Testis (tissue), 3 donors: ENCODE measurements around the gene NOA1. TPM values are rescaled to one million over a fixed set of nuclear protein-coding genes. Genes with fewer than 3 reads are reported as not detected.

Experiments used
- DNase-seq: peaks from one replicate; pipeline ENCODE4 v3.0.0-alpha.2; 2019
- H3K27ac ChIP-seq, 2 donors: fragments of 200-600 bp; sonication (generic); one replicate each; pipeline ENCODE4 v1.5.1; 2019
- H3K27me3 ChIP-seq: fragments of 200-600 bp; sonication (generic); one replicate; pipeline ENCODE4 v1.5.1; 2019
- H3K36me3 ChIP-seq: fragments of 200-600 bp; sonication (generic); one replicate; pipeline ENCODE4 v1.5.1; 2017; ENCODE audit warnings: low read depth; ENCODE audit errors: missing control alignments
- H3K4me1 ChIP-seq: fragments of 200-600 bp; sonication (generic); one replicate; pipeline ENCODE4 v1.5.1; 2019
- H3K4me3 ChIP-seq, 2 donors: fragments of 200-600 bp; sonication (generic); one replicate each; pipeline ENCODE4 v1.5.1; 2017 to 2019
- H3K9me3 ChIP-seq: fragments of 200-600 bp; sonication (generic); one replicate; pipeline ENCODE4 v1.5.1; 2017
- POLR2A ChIP-seq: fragments of 450-650 bp; IDR thresholded peaks from one replicate; pipeline ENCODE4 v1.6.1; 2017; ENCODE audit warnings: antibody characterized with exemption, mild to moderate bottlenecking, moderate library complexity
- WGBS, 2 donors: methylation state at CpG; one replicate each; pipeline ENCODE4 v1.1.5; 2018; 5-methylcytosine and 5-hydroxymethylcytosine counted together
- intact Hi-C: fragments of 100-400 bp; cut with DNase I; formaldehyde crosslinking; loops from one replicate; pipeline ENCODE4 v1.15.1; 2023; ENCODE audit warnings: low total_unique reads
- polyA plus RNA-seq: library from polyadenylated mRNA; stranded (reverse); fragments of 350-450 nt; fragmentation: Illumina TruSeq; extraction: RNeasy Lipid Tissue Mini Kit (QIAGEN cat#74804); gene quantifications from one replicate; pipeline ENCODE4 v1.2.3, GENCODE V29; 2014; ENCODE audit warnings: low read depth, low replicate concordance; ENCODE audit not compliant: insufficient read depth
- total RNA-seq, 2 donors: library from RNA; depleted of rRNA; stranded (reverse); fragments of >200 nt; gene quantifications; one replicate each; pipeline ENCODE4 v1.2.3, GENCODE V29; 2016
- TF ChIP-seq, protein P1 (sequence below), 3 experiments: fragments of 450-650 bp in 2 of 3; fragments of 200-600 bp in 1 of 3; sonication (generic) in 1 of 3; IDR thresholded peaks; one replicate each; pipeline ENCODE4 v1.5.1; 2016 to 2019; ENCODE audit warnings: antibody characterized with exemption in 3 of 3, mild to moderate bottlenecking in 2 of 3, moderate library complexity in 1 of 3

The NOA1 gene
- total and polyA plus RNA-seq, 3 donors from 2014 or later: 13.7 to 18.1 (median 16.9) TPM

DNA sequence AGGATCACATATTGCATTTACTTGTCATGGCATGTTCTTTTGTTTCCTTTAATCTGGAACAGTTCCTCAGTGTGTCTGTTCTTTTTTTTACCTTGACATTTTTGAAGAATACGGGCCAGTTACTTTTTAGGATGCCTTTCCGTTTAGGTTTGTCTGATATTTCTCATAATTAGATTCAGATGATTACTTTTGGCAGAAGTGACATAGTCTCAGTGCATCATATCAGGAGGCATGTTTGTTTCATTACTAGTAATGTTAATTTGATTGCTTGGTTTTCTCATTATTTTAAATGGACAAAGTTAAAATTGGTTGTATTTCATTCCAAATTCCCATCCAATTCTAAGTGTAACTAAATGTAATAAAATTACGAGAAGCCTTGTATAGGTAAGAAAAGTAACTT, 9.5 kb upstream of the NOA1 start:
- no peaks in the 10 kb centered on the region for H3K9me3 ChIP-seq
- no peaks in the 10 kb centered on the region for H3K27me3 ChIP-seq
- intact Hi-C loops: no loop called here
- H3K4me3 ChIP-seq: no peak overlapping the region
- no peaks in the 10 kb centered on the region for H3K36me3 ChIP-seq
- no peak for DNase-seq
- 80 to 90% methylated on average over 3 of the region's 3 CpGs for WGBS, 2 donors
- TF ChIP-seq POLR2A: no peak
- TF ChIP-seq, protein P1, sequence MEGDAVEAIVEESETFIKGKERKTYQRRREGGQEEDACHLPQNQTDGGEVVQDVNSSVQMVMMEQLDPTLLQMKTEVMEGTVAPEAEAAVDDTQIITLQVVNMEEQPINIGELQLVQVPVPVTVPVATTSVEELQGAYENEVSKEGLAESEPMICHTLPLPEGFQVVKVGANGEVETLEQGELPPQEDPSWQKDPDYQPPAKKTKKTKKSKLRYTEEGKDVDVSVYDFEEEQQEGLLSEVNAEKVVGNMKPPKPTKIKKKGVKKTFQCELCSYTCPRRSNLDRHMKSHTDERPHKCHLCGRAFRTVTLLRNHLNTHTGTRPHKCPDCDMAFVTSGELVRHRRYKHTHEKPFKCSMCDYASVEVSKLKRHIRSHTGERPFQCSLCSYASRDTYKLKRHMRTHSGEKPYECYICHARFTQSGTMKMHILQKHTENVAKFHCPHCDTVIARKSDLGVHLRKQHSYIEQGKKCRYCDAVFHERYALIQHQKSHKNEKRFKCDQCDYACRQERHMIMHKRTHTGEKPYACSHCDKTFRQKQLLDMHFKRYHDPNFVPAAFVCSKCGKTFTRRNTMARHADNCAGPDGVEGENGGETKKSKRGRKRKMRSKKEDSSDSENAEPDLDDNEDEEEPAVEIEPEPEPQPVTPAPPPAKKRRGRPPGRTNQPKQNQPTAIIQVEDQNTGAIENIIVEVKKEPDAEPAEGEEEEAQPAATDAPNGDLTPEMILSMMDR (IDR thresholded peaks at IDR 0.05): no peak
- H3K4me1 ChIP-seq: no peaks in the 10 kb centered on the region
- H3K27ac ChIP-seq: no peak overlapping the region

- no peak for DNase-seq
- intact Hi-C loops: no loop called here
- TF ChIP-seq POLR2A: no peak
- TF ChIP-seq, protein P1 (IDR thresholded peaks at IDR 0.05): no peak
- Histone ChIP-seq H3K4me1 (no peaks in the 10 kb centered on the region), H3K27ac (no peak overlapping the region), H3K27me3 (no peaks in the 10 kb centered on the region), H3K9me3 (no peaks in the 10 kb centered on the region), H3K4me3 (no peak overlapping the region), H3K36me3 (no peaks in the 10 kb centered on the region)
- 88 to 90% methylated on average over 1 of the region's 1 CpG for WGBS, 2 donors
Measured at GRCh38 chr4:56986192-56986591, 8.8 kb upstream of the NOA1 start.

DNA sequence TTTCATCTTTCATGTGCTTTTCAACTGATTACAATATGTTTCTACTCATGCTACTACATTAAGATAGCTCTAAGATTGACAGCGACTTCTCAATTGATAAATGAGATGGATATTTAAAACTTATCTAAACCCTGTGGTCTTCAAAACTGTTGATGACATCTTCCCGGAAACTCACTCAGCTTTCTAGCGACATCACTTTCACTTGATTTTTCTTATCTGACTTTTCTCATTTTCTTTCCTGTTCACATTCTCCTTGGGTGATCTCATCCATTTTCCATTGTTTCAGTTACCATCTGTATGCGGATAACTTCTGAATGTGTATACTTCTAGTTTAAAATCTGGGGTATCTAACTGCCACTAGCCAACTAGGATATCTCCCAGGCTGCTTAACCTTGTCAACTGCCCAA, 4.4 kb upstream of the NOA1 start:
- no peaks in the 10 kb centered on the region for H3K36me3 ChIP-seq
- no peak for DNase-seq

GRCh38 chr4:56979421-56980072, 2.1 kb upstream of the NOA1 start:
- peak; percentile 30 for DNase-seq
- Histone ChIP-seq H3K9me3 (no peaks in the 10 kb centered on the region), H3K4me3 (peak overlapping the region; percentile 92 to 97), H3K27me3 (no peaks in the 10 kb centered on the region), H3K4me1 (peaks cover 16% of the 10 kb centered on the region), H3K27ac (peak overlapping the region in 1 of 2 donors; percentile 93), H3K36me3 (no peaks in the 10 kb centered on the region)
- TF ChIP-seq, protein P1 (IDR thresholded peaks at IDR 0.05): no peak
- no peak for TF ChIP-seq POLR2A
- 8 to 10% methylated on average over 21 of the region's 21 CpGs for whole genome bisulfite sequencing, 2 donors
- intact Hi-C loops: loop anchor here (5.0 kb wide), 1 partner anchor 72 kb away; the partner anchor contains the start of gene REST

More for the DNA sequence above, 4.4 kb upstream of the NOA1 start:
- Histone ChIP-seq H3K4me1 (no peaks in the 10 kb centered on the region), H3K4me3 (no peak overlapping the region), H3K9me3 (no peaks in the 10 kb centered on the region), H3K27ac (no peak overlapping the region), H3K27me3 (no peaks in the 10 kb centered on the region)
- intact Hi-C loops: no loop called here
- 79% methylated on average over 4 of the region's 4 CpGs for WGBS, 2 donors
- TF ChIP-seq, protein P1 (IDR thresholded peaks at IDR 0.05): no peak
- TF ChIP-seq POLR2A: no peak

DNA sequence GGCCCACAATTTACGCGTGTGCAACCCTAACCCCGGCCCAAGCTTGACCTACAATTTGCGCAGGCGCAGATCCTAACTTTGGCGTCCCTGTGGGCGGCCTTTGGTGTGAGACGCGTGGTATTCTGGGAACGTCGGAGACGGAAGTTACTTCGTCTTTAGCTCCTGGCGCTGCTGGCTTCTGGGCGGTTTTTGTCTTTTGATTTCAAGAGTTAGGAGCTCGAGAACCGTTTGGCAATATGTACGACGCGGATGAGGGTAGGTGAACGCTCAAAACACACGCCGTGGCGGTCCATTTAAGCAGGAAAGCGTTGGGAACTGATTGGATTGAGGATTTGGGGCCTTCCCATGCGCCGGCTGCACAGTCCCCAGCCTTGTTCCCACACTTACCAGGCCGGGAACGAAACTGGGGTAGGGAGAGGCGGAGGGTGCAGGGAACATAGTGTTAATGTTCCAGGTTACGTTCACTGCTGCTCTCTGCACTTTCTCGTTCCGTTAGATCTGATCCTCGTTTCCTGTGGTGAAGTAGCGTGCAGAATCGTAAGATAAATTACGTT, 1.4 kb upstream of the NOA1 start, which contains the start of gene POLR2B:
TSS of gene POLR2B (plus strand) at position 147 of the 554 bp plus-strand sequence. CDS start at position 237, 90 bp downstream.
- Histone ChIP-seq H3K4me1 (peaks cover 16% of the 10 kb centered on the region), H3K27ac (peak within 1 kb of the TSS; percentile 73 to 93), H3K27me3 (no peaks in the 10 kb centered on the region), H3K9me3 (no peaks in the 10 kb centered on the region), H3K36me3 (no peaks in the 10 kb centered on the region), H3K4me3 (peak within 1 kb of the TSS; percentile 92 to 97)
- TF ChIP-seq, protein P1 (IDR thresholded peaks at IDR 0.05): no peak
- TF ChIP-seq POLR2A: peak; percentile 34
- DNase-seq: peak; percentile 97
- WGBS, 2 donors: 0 to 1% methylated on average over 35 to 37 of the region's 37 CpGs
- intact Hi-C loops: loop anchor here (5.0 kb wide), 1 partner anchor 72 kb away; the partner anchor contains the start of gene REST
